Stimulated activated CD8-positive, alpha-beta memory T cell treated with anti-CD3 and anti-CD28 coated beads, Interleukin-7, amount 100 ng/mL, for 48 hours (primary cell): ENCODE results near the gene ELANE.

Experiments
- DNase-seq, 2 donors: peaks; one replicate each; pipeline ENCODE4 v3.0.0-alpha.2; 2020; ENCODE audit warnings: low read depth in 1 of 2; ENCODE audit errors: extremely low read depth in 1 of 2

ELANE gene

DNA sequence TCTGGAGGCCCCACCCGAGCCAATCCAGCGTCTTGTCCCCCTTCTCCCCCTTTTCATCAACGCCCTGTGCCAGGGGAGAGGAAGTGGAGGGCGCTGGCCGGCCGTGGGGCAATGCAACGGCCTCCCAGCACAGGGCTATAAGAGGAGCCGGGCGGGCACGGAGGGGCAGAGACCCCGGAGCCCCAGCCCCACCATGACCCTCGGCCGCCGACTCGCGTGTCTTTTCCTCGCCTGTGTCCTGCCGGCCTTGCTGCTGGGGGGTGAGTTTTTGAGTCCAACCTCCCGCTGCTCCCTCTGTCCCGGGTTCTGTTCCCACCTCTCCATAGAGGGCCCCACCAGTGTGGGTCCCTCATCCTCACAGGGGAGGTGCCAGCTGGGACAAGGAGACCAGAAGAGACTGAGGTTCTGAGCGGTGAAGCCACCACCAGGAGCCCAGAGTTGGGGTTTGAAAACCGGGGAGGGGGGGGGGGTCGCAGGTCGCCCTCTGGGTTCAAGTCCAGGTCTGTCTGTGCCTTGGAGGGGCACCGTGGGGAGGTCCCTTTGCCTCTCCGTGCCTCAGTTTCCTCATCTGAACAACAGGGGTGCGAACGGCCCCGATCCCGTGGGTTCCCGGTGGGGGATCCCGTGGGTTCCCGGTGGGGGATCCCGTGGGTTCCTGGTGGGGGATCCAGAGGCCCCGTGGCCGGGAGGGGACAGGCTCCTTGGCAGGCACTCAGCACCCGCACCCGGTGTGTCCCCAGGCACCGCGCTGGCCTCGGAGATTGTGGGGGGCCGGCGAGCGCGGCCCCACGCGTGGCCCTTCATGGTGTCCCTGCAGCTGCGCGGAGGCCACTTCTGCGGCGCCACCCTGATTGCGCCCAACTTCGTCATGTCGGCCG, at the start of gene ELANE:
Gene ELANE (plus strand): TSS at position 168 of the 878 bp plus-strand sequence. CDS start 26 bp downstream, at position 194.
- no peak for DNase-seq

DNA sequence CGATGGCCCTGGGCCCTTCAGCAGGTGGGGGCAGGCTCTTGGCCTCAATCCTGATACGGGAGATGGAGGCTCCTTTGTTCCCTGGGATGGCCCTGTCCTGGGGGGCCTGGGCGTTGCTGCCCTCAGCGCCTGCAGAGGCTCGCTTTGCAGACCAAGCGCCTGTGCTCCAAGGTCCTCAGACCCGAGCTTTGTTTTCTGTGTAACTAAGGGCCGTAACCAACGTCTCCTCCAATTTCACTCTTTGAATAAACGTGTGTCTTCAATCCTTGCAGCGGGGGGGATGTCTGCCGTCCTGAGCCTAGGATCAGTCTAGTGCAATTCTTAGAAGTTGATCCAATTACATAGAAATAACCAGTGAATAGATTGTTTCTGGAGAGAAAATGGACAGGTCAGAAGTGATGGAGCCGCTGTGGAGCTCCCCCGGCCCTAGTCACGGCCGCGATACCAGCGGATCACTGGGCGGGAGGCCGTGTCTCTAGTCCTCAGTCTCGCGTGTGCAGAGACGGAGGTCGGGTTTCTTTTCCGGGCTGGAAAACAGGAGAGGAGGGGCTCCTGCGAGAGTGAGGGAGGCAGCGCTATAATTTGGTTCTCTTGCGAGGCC, 49.5 kb upstream of the ELANE start:
- DNase-seq = no peak

DNA sequence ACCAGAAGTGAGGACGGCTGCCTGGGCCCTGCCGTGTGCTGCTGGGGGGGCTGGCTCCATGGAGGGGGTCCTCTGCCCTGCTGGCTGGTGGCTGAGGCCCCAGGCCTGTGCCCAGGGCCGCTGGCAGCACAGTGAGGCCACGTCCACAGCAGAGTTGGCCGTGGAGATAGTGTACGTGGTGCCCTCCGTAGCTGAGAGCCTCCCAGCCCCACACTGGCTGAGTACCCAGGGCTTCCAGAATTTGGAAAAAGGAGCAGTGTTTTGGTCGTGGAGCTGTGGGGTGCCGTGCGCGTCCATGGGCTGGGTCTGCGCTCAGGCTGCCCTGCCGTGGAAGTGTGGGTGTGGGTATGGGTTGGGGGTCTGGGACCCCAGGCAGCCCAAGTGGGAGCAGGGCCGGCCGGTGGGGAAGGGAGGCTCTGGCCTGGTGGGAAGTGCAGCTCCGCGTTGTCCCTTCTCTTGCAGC, 49.0 kb upstream of the ELANE start:
- no peak for DNase-seq

DNA sequence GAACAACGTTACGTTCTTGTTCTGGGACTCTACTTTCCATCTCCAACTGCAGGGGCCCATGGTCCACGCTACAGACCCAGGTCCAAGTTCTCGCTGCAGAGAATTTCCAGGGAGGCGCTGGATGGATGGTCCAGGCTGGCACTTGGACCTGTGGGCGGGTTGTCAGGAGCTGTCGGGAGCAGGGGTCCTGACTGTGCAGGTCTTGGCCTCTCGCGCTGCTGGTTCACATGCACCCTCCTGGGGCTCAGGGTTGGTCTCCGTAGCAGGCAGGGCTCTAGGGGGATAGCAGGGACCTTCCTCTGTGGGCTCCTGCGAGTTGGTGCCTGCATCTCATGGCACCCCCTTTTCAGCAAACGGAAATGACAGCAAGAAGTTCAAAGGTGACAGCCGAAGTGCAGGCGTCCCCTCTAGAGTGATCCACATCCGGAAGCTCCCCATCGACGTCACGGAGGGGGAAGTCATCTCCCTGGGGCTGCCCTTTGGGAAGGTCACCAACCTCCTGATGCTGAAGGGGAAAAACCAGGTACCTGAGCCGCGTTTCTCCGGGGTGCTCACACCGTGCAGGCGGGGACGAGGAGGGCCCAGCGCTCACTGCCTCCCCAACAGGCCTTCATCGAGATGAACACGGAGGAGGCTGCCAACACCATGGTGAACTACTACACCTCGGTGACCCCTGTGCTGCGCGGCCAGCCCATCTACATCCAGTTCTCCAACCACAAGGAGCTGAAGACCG, 48.3 kb upstream of the ELANE start:
- DNase-seq = no peak

DNA sequence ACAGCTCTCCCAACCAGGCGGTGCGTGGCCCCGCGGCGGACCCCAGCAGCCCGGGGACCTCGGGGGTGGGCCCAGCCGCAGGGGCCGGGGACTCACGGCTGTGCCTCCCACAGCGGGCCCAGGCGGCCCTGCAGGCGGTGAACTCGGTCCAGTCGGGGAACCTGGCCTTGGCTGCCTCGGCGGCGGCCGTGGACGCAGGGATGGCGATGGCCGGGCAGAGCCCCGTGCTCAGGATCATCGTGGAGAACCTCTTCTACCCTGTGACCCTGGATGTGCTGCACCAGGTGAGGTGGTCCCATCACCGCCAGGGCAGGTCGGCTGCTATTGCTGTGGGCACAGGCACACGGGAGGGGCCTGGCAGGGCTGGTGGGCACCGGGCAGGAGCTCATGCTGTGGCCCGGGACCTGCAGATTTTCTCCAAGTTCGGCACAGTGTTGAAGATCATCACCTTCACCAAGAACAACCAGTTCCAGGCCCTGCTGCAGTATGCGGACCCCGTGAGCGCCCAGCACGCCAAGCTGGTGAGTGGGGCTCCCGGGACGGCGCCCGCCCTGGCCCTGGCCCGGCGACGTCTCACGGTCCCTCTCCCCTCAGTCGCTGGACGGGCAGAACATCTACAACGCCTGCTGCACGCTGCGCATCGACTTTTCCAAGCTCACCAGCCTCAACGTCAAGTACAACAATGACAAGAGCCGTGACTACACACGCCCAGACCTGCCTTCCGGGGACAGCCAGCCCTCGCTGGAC, 47.5 kb upstream of the ELANE start:
- no peak for DNase-seq

DNA sequence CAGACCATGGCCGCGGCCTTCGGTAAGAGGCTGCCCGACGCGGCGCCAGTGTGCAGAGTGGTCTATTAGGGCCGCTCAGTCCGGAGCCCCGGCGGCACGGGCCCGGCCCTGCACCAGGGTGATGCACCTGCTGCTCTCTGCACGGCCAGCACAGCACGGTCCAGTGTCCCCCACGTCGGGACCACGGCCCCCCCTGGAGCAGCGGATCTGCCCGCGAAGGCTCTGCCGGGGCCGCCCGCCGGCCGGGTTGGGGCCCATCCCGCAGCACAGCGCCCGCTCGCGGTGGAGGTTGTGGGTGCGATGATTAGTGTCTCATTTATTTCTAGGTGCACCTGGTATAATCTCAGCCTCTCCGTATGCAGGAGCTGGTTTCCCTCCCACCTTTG, 46.9 kb upstream of the ELANE start:
- DNase-seq = no peak

DNA sequence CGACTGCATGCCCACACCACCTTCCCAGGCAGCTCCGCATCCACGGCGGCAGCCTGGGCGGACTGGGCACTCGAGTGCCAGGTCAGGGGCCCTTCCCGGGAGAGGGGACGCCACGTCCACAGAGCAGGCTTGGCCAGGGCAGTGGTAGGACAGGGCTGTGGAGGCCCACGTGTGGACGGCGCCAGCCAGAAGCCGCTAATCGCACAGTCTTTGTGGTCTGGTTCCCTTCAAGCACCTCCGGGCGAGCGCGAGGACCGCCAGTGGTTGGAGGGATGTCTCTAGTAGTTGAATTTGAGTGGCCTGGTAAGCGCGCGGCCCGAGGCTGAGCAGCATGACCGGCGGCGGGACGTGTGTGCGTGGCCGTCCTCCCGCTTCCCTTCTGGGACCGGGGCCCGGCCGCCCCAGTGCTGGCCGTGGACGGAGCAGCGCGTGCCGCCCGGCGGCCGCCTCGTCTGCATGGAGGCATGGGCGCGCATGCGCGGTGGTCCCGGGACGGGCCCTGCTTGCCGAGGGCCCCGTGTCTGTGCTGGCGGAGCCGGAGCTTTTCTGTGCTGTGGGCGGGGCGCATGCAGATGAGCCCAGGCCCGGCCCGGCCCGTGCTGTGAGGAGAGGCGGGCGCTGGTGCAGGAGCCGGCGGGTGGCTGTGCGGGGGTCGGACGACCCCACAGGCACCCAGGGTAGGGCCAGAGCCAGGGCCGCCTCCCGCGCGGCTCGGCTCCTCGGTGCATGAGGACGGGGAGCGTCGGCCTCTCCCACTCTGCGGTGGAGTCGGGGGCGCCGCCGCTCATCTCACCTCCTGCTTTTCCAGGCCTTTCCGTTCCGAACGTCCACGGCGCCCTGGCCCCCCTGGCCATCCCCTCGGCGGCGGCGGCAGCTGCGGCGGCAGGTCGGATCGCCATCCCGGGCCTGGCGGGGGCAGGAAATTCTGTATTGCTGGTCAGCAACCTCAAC, 46.2 kb upstream of the ELANE start:
- DNase-seq = no peak

DNA sequence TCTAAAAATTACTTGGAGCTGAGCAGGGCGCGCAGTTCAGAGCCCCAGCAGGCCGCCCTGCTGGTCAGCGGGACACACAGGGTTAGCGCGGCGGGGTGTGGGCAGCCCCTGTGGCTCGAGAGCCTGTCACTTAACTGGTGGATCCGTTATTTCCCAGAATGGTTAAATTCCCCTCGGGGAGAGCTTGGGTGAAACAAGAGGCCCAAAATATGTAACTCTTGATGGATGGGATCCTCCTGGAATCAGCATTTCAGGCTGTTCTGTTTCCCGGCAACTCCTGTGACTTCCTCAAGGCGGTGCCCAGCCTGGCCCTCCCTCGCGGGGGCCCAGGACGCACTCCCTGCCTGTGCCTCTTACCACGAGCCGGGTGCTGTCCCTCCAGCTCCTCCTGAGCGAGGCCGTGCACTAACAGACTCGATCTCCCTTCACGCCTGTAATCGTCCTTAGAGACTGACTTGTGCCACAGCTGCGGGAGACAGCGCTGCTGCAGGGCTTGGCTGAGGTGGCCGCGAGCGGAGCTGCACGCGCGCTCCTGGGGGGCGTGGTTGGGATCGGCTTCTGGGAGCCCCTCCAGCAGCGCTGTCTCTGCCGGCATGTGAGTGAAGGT, 45.2 kb upstream of the ELANE start:
- no peak for DNase-seq

DNA sequence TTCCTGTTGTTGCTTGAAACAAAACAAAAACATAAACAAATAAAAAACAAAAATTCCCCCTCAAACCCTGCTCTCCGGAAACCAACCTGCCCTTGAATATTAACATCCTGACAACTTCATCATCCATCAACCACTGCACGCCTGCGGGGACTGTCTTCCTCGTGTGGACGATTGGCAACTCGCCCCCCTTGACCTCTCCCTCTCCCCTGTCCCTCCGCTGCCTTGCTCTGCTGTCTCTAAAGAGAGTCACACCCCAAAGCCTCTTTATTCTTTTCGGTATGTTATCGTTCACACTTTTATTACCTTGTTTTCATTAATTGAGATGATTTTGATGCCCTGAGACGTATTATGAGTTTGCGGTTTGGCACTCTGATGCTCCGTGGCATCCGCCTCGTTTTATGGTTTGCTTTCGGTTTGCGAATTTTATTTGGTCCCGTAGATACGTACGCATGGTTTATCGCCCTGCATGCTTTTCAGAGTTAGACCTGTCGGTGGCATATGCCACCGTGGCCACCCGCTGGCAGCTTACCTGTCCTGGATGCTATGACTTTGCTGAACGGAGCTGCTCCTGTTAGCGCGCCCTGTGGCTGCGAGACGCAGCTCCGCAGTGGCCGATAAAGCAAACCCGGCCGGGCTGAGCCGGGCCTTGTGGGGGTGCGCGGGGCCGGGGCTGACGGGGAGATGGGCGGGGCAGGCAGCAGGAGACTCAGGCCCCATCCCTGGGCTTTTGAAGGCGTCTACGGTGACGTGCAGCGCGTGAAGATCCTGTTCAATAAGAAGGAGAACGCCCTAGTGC, 44.3 kb upstream of the ELANE start:
- DNase-seq = no peak

DNA sequence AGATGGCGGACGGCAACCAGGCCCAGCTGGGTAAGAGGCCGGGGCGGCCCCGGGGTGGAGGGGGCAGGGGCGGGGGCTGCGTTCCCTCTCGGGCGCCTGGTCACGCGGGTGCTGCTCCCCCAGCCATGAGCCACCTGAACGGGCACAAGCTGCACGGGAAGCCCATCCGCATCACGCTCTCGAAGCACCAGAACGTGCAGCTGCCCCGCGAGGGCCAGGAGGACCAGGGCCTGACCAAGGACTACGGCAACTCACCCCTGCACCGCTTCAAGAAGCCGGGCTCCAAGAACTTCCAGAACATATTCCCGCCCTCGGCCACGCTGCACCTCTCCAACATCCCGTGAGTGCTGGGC, 43.7 kb upstream of the ELANE start:
- no peak for DNase-seq

DNA sequence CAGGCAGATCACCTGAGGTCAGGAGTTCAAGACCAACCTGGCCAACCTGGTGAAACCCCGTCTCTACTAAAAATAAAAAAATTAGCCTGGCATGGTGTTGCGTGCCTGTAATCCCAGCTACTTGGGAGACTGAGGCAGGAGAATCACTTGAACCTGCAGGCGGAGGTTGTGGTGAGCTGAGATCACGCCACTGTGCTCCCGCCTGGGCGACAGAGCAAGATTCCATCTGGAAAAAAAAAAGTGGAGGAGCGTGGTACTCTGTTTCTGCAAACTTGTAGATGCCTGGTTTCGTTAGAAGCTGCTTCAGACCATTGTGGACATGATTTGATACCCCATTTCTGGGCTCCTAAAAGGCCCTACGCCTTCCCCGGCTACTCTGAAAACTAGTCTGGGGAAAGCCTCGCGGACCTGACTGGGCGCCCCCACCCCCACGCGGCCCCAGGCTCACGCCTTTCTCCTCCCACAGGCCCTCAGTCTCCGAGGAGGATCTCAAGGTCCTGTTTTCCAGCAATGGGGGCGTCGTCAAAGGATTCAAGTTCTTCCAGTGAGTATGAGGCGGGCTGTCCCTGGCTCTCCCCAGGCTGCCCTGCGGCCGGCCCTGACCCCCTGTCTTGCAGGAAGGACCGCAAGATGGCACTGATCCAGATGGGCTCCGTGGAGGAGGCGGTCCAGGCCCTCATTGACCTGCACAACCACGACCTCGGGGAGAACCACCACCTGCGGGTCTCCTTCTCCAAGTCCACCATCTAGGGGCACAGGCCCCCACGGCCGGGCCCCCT, 41.8 kb upstream of the ELANE start:
- DNase-seq = no peak

DNA sequence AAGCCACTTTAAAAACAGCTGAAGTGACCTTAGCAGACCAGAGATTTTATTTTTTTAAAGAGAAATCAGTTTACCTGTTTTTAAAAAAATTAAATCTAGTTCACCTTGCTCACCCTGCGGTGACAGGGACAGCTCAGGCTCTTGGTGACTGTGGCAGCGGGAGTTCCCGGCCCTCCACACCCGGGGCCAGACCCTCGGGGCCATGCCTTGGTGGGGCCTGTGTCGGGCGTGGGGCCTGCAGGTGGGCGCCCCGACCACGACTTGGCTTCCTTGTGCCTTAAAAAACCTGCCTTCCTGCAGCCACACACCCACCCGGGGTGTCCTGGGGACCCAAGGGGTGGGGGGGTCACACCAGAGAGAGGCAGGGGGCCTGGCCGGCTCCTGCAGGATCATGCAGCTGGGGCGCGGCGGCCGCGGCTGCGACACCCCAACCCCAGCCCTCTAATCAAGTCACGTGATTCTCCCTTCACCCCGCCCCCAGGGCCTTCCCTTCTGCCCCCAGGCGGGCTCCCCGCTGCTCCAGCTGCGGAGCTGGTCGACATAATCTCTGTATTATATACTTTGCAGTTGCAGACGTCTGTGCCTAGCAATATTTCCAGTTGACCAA, 41.1 kb upstream of the ELANE start:
- no peak for DNase-seq

DNA sequence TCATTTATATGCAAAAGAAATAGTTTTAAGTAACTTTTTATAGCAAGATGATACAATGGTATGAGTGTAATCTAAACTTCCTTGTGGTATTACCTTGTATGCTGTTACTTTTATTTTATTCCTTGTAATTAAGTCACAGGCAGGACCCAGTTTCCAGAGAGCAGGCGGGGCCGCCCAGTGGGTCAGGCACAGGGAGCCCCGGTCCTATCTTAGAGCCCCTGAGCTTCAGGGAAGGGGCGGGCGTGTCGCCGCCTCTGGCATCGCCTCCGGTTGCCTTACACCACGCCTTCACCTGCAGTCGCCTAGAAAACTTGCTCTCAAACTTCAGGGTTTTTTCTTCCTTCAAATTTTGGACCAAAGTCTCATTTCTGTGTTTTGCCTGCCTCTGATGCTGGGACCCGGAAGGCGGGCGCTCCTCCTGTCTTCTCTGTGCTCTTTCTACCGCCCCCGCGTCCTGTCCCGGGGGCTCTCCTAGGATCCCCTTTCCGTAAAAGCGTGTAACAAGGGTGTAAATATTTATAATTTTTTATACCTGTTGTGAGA, 40.5 kb upstream of the ELANE start:
- DNase-seq = no peak

DNA sequence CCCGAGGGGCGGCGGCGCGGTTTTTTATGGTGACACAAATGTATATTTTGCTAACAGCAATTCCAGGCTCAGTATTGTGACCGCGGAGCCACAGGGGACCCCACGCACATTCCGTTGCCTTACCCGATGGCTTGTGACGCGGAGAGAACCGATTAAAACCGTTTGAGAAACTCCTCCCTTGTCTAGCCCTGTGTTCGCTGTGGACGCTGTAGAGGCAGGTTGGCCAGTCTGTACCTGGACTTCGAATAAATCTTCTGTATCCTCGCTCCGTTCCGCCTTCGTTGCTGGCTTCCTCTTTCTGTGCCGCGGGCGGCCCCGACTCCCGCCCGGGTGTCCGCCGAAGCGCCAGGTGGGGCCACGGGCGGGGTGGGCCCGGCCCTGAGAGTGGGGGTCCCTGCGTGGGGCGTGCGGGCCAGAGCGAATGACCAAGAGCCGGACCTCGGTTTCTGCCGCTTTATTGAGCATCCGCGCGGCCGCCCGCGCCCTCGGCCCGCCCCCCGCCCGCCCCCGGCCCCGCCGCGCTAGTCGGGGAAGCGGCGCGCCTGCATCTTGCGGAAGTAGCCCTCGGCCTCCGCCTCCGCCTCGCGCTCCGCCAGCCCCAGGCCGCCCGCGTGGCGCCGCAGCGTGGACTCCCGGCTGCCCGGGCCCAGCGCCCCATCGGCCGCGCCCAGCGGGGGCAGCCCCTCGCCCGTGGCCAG, 39.9 kb upstream of the ELANE start:
- no peak for DNase-seq

DNA sequence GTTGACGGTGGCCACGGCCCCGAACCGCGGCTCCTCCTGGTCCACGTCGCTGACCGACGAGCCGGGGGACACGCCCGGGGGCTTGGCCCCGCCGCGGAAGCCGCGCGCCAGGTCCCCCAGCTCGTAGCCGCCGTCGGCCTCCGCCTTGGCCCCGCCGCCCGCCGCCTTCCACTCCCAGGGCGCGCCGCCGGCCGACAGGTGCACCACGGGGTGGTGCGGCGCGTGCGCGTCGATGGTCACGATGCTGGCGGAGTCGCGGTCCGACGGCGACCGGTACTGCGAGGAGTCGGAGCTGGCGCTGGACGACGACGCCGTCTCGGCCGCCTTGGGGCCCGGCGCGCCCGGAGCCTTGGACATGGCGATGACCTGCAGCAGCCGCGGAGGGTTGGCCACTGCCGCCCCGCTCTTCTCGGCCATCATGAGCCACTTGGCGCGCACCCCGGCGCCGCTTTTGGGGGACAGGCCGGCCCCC, 39.3 kb upstream of the ELANE start:
- no peak for DNase-seq
